Globus pallidus (tissue), 1 donor: Measurements from ENCODE around the gene SLIT1.
"Not testable (repeated sequence)": the region's sequence is repeated elsewhere in the genome, so short reads cannot be mapped to it uniquely, and the experiment has no call there.

Experiments used
- DNase-seq: peaks from one replicate; pipeline ENCODE4 v3.0.0-alpha.2; 2015; ENCODE audit warnings: low spot score

SLIT1 gene

DNA sequence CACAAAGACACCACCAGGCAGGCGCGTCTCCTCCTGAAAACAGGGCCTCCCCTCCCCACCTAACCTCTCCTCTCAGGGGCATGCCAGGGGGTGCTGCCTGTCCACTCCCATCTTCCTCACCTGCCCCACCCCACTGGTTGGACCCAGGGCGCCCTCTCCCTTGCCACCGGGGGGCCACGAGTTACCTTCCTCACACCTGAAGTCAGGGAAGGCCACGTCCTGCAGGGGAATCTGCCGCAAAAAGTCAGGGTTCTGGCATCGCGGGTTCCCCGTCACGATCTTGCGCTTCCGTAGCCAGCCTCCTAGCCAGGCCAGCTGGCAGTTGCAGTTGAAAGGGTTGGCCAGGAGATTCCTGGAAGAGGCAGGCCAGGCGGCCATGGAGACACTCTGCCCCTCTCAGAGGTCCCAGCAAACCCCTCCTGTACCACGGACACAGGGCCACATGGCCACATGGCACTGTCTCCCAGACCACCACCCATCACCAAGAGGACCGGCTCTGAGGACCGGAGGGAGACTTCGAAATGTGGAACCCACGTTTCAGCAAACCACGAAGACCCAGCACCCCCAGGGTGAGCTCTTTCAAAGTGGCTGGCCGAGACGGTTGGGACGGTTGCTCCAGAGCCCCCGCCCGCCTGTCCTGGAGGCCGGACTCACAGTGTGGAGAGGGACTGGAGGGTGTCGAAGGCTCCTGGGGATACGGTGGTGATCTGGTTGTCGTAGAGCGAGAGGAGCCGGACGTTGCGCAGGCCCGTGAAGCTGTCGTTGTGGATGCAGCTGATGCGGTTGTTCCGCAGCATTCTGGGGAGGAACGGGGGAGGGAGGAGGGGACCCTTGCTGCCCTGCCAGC, 142.8 kb downstream of the SLIT1 start:
- no peak for DNase-seq

DNA sequence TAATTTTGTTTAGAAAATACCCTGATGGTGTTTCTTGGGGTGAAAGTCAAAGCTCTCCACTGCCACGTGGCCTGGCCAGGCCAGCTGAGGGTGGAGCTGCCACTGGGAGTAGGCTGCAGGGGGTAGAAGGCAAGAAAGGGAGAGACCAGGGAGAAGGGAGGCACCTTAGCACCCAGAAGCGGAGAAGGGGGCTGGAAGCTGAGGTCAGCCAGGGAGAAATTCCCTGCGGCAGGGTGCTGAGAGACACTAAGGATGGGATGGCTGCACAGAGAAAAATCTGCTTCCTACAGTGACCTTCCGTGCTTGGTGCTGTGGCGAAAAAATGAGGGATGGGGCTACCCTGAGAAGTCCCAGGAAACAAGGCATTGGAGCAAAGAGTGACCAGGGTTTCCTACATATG, 143.7 kb downstream of the SLIT1 start:
- no peak for DNase-seq

DNA sequence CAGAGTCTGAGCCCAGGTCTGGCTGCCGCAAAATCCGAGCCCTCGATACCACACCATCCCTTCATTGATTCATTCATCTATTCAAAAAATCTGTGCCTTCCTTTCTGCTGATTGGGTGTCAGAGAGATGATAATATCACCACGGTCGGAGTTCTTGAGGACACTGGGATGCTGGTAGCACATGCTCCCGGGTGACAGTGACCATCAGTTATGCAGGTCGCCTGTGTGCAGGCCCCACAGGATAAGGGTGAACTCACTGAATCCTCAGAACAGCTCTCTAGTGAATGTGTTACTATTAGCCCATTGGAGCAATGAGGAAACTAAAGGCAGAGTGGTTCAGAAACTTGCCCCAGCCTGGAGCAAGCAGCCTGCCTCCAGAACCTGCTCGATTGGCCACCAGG, 145.1 kb downstream of the SLIT1 start:
- DNase-seq = no peak

DNA sequence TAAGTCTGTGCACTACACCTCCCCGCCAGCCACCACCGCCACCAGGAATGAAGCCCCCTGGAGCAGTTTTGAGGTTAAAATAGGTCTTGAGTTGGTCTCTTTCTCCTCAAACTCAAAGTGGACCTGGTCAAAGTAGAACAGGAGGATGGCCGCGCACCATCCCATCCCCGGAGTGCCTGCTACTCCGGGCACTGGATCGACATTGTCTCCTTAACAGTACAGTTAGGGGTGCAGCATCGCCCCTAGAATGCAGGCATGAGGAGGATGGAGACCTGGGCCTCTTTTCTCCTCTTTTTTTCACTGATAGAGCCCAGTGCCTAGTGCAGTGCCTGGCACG, 145.5 kb downstream of the SLIT1 start:
- DNase-seq = no peak

DNA sequence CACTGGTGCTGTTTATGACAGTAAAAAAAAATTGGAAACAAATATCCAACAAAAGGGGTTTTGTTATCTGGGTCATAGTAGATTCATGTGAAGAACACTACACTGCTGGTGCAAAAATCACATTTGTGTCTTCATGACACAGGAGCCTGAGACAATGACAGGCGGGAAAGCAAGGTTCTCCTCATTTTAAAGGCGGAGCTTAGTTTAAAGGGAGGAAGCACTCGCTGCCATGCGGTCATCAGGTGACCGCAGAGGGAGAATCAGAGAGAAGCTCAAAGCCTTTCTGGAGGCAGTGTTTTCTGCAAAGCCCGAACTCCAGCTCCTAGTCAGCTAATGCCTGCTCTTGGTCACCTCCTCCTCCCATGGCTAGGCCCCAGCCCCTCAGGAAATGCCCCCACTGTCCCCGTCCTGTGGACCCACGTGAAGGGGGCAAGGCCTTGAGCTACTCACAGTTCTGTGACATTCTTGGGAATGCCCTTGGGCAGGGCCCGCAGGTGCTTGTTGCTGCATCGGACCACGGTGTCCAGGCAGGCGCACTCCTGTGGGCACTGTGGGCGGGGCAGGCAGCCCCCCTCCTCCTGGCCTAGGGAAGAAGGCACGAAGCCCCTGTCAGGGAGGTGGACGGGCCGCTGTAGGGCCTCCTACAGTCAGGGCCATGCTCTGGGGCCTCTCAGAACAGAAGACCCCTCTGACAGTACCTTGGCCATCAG, 146.1 kb downstream of the SLIT1 start:
- DNase-seq = no peak

DNA sequence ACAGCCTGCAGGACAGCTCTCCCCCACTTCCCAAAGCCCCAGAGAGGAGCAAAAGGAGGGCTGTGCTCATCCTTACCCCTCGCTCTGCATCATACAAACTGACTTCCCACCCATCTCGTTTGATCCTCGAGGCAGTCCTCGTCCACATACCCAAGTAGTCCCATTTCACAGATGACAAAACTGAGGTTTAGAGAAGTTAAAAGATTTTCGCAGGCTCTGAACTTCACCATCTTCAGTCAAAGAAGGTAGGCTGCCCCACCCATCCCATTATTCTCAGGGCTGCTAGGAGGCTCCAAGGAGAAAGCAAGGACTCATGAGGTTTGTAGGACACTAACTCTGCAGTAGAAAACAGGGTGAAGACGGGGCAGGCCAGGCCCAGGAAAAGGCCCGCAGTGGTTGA, 147.1 kb downstream of the SLIT1 start:
- DNase-seq = no peak

DNA sequence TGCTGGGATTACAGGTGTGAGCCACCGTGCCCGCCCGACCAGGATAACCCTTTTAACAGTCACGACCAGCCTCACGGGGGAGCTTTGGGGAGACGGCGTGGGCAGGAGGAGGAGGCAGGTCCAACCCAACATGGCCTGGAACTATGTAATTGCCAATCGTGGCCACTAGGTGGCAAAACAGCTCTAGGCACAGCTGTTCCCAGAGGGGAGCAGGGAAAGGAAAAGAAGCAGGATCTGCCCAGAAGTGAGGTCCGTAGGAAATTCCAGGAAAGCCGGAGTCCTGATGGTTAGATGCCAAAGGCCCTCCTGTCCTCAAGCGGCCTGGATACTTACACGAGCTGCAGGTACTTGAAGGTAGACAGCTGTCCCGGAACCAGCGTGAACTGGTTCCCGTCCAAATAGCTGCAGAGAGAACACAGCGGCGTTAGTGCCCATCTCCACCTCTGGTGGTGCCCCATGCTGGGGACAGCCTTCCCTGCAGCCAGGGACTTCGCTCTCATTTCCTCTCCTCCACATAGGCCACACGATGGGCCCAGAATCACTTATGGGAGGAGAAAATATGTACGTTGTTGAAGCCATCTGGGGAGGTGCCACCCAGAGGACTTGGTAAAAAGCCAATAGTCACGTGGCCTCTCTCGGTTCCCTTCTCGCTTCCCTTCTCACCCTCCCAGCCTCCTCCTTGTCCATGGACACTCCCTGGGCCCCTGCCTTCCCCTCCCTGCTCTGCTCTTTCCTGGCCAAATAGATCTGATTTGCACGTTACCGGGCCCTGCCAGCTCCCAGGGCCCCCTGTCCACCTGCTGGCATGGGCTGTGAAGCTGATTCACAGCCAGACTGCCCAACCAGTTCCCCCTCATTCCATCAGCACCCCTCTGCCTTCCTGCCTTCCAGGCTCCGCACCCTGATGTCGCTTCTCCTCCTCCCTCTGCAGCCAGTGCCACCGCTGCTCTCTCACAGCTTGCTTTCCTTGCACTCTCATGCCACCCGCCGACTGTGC, 148.1 kb downstream of the SLIT1 start:
- DNase-seq = peak; percentile 69

DNA sequence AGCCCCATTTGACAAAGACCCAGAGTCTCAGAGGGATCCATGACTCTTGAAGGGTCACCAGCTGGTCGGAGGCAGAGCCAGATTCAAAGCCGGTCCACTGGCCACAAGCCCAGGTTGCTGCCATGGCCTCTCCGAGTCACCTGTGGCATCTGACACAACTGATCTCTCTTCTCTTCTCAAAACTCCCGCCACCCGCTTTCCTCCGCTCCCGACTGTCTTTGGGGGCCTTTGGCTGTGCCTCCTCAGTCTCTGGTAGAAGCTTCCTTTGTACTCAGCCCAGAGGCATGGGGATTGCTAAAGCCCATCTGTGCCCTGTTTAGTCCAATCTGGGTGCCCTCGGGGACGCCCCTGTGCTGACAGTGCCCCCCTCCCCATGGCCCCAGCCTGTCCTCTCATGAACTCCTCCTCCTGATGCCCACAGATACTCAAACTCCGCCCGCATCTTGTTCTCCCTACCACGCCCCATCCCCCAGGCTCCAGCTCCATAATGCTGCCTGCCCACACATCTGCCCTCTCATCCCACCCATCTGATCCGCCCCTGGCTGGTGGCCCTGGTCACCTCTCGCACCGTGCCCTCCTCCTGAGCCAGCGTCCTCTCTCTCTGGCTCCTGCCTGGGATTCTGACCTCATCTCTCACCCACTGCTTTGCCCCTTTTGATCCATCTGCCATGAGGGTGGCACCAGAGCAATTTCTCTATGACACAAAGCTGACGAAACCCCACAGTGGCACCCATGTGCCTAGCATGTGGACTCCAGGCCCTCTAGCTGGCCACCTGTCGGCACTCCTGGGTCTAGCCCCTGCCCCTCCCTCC, 150.6 kb downstream of the SLIT1 start:
- DNase-seq = no peak

DNA sequence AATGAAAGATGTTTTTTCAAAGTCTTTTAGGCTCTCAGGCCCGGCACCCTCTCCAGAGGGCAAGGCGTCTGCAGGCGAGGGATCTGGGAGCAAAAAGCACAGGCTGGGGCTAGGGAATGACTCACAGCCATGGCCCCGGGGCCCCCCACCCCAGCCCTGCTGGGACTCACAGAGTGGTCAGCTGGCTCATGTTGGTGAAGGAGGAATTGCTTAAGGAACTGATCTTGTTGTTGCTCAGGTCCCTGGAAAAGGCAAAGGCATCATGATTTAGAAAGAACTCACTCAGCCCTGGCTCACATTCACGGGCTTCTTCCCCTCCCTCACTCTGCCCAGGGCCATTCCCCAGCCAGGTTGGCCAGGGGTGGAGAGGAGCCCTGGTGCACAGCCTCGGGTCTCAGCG, 151.5 kb downstream of the SLIT1 start:
- DNase-seq = no peak

DNA sequence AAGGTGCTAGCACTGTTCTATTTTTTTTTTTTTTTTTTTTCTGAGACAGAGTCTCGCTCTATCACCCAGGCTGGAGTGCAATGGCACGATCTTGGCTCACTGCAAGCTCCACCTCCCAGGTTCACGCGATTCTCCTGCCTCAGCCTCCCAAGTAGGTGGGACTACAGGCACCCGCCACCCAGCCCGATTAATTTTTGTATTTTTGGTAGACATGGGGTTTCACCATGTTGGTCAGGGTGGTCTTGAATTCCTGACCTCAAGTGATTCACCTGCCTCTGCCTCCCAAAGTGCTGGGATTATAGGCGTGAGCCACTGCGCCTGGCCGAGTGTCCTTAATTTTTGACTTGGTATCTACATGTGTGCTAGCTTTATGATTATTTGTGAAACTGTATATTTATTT, 151.9 kb downstream of the SLIT1 start:
- DNase-seq = not testable (repeated sequence)

DNA sequence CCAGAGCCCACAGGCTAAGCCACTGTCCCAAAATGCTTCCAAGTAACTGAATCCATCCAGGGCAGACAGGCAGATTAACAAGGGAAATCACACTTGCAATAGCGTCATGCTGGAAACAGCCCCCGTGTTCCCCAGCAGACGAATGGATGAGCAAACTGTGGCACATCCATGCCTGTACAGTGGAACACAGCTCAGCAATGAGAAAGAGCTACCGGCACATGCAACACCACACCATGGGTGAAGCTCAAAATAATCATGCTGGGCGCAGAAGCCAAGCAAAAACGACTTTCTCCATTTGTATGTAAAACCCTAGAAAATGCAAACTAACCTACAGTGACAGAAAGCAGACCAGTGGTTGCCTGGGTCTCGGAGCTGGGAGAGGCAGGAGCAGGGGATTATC, 153.1 kb downstream of the SLIT1 start:
- DNase-seq = no peak

DNA sequence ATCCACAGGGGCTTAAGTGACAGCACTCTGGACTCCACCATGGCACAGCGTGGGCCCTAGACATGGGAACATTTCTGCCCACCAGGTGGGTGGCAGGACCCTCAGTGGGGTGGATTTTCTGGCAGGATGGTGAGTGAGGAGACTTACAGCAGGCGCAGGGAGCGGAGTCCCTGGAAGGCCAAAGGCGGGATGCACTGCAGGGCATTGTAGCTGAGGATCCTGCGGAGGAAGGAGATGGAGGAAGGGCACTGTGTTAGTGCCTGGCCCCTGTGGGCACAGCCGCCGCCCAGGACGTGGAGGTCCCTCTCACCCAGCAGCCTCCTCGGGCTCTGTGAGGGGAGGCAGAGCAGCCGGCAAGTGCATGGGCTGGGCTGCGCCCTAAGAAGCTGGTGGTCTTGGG, 154.3 kb downstream of the SLIT1 start:
- DNase-seq = no peak

DNA sequence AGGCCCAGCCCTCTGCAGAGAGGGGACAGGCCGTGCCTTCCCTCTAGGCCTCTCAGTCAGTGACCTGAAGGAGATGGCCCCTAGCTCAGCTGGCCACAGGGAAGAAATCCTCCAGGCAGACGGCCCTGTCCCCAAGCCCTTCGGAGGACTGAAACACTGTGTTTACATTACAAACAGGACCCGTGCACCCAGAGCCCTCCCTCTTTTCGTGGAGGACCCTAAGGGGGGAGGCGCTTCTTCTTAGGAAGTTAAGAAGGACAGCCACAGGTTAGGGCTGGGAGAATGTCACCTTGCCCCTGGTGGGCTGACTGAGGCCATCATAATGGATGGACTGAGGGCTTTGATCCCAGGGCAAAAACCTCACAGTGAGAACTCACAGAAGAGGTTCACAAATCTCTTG, 154.9 kb downstream of the SLIT1 start:
- DNase-seq = no peak

DNA sequence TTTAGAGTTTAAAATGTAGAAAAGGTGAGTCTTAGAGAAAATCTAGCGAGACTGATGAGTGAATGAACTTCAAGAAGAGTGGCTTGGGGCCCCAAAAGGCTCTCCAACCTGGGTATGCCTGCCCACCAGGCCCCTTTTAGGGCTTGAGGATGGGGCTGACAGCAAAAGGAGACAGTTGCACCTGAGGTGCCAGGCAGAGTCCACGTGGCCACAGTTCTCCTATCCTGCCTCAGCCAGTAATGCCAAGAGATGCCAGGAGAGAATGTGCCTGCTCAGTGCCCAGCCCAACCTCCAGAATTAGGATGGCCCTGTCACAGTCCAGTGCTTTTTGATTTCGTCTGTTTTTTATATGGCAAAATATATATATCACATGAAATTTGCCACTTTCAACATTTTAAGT, 156.5 kb downstream of the SLIT1 start:
- DNase-seq = no peak

DNA sequence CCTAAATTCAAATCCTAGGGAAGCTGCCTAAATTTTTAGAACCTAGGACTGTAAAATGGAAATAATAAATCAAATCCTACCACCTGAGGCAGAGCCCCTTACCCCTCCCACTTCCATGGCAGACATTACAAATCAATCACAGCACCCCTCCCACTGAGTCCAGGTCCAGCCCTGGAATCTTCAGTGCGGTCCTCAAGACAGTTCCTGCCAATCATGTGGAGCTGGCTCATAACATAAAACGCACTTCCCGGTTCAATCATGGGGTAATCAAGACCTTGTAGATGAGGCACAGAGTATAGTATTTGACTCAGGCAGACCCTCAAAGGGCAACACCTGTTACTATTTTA, 157.0 kb downstream of the SLIT1 start:
- DNase-seq = no peak

DNA sequence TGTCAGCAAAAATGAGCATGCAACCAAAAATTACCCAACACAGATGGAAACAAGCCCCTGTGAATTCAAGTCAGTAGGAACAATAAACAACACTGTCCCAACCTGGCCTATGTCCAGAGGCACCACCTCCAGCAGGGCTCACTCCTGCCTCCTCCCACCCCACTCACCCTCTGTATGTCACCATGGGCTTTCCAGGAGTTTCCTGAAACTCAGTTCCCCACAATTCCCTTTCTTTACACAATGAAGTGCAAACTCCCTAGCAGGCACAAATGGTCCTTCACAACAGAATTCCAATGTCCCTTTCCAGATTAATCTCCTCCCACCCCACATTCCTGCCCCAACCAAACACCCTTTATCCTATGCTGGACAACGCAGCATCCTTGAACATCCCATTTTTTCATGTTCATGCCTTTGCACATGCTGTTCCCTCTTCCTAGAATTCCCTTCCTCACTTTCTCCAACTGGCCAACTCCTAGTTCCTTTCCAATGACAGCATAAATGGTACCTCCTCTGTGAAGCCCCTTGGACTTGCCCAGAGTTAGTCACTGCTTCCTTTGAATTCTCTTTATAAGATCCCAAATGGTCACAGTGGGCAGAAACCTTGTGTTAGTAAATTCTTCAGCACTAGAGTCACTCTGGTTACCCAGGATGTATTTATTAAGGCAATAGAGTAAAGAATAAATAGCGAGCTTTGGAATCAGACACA, 157.5 kb downstream of the SLIT1 start:
- DNase-seq = no peak

DNA sequence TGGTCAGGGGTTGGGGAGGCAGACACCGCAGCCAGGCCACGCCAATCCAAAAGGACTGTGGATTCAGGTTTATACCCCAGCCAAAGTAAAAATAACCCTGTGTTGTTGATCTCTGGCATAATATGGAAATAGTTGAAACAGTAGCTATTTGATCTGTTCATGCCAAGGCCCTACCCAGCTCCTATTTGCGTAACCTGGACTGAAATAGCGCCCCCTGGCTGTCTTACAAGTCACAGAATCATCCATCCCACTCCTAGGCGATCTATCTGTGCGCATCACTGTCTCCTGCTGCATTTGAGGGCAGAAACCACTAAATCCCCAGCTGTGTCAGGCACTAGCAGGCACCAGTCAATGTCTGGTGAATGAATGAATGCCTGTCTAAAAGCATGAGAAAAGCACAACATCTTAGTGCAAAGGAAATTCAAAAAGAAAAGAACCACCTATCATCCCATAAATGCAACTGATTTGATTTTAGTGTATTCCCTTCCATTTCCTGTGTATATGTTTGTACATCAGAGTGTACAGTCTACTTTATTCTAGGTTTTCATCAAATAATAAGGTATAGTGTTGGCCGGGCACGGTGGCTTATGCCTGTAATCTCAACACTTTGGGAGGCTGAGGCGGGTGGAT, 160.0 kb downstream of the SLIT1 start:
- peak; percentile 82 for DNase-seq

DNA sequence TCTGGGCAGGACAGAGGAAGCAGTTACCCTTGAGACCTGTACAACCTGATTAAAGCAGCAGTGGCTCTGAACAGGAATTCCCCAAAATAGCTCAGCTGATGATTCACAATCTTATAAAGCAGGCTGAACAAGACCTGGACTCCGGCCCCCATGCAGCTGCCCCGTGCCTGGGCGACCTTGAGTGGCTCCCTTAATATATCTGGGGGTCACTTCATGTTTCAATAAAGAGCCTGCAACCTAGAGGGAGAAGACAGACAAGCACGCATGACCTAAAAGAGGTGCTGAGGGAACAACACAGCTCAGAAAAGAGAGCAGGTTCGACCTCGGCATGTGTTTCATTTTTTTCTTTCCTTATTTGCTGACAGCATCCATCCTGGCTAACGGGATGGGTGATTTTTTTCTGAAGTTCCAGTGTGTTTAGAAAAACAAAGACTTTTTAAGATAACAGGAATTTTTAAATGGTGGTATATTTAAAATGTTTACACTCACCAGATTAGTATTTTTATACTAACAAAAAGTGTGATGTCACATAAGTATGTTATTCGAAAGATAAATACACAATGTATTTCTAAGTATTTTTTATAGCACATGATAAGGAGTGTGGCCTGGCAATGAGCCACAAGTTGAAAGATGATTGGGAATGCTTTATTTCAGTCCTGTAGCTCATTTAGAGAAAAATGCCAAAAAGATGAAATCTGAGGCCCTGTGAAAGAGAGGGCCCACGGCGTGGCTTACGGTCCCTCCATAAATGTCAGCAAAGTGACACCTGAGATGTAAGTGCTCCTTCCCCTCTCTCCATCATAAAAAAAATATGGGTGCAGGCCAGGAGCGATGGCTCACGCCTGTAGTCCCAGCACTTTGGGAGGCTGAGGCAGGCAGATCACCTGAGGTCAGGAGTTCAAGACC, 161.3 kb downstream of the SLIT1 start:
- DNase-seq = no peak

DNA sequence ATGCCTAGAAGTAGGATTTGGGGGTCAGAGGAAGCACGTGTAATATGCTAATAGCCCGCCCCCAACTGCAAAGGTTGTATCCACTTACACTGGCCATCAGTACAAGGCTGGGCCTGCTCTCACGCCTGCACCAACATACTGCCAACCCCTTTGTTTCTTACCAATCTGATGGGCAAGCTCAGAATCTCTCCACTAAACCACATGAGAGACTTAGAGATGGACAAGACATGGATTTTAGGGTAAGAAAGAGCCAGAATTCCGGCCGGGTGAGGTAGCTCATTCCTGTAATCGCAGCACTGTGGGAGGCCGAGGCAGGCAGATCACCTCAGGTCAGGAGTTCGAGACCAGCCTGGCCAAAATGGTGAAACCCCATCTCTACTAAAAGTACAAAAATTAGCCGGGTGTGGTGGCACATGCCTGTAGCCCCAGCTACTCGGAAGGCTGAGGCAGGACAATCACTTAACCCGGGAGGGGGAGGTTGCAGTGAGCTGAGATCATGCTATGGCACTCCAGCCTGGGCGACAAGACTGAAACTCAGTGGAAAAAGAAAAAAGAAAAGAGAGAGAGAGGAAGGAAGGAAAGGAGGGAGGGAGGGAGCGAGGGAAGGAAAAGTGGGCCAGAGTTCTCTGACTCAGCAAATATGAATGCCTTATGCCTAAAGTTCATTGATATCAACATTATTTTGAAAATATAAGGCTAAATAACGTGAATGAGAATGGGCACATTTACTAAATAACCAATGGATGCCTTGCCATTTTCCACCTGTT, 162.2 kb downstream of the SLIT1 start:
- DNase-seq = no peak
